ENCODE data around the gene PPP1R27. TPM values are rescaled to one million over a fixed set of nuclear protein-coding genes. Genes with fewer than 3 reads are reported as not detected.

Gene PPP1R27
- total and polyA plus RNA-seq, 4 donors: 0.31 to 0.35 TPM; not detected in 2

GRCh38 chr17:81839301-81839700, 4.5 kb upstream of the PPP1R27 start:
- no peaks in the 10 kb centered on the region for H3K9me3 ChIP-seq (ENCODE audit: control insufficient read depth in 4 of 4, low read length in 3 of 4)
- WGBS: 91% methylated on average over 15 of the region's 15 CpGs

GRCh38 chr17:81838753-81839255, 4.0 kb upstream of the PPP1R27 start:
- peaks cover 8 to 30% (median 24%) of the 10 kb centered on the region in 4 donors for H3K4me1 ChIP-seq (ENCODE audit: control insufficient read depth in 4 of 4, insufficient read depth in 4 of 4, low read length in 3 of 4)
- peaks cover 4 to 10% (median 6%) of the 10 kb centered on the region in 4 donors for H3K36me3 ChIP-seq (ENCODE audit: control insufficient read depth in 4 of 4, insufficient read depth in 3 of 4, low read depth in 1 of 4, low read length in 3 of 4)
- H3K27me3 ChIP-seq (ENCODE audit: control insufficient read depth in 4 of 4, insufficient read depth in 4 of 4, low read length in 3 of 4): no peaks in the 10 kb centered on the region
- H3K4me3 ChIP-seq (ENCODE audit: low read depth in 1 of 3, low read length in 3 of 3): no peak overlapping the region
- no peak overlapping the region for H3K27ac ChIP-seq (ENCODE audit: low read depth in 1 of 2, low read length in 2 of 2)
- WGBS: 64% methylated on average over 17 of the region's 17 CpGs
- no peaks in the 10 kb centered on the region for H3K9me3 ChIP-seq (ENCODE audit: control insufficient read depth in 4 of 4, low read length in 3 of 4)
- no peak overlapping the region for H3K9ac ChIP-seq (ENCODE audit: low read depth in 1 of 2, low read length in 2 of 2)
- no peak for TF ChIP-seq ATF3 (IDR thresholded peaks at IDR 0.05)
- TF ChIP-seq GABPA (IDR thresholded peaks at IDR 0.05 in 1 of 2, conservative IDR thresholded peaks at IDR 0.05 in 1 of 2): no peak
- no peak for TF ChIP-seq MAX (IDR thresholded peaks at IDR 0.05)
- no peak for TF ChIP-seq SP1 (IDR thresholded peaks at IDR 0.05)
- no peak for TF ChIP-seq HNF4G (IDR thresholded peaks at IDR 0.05)
- TF ChIP-seq EGR1 (IDR thresholded peaks at IDR 0.05; ENCODE audit: low read depth in 2 of 2): no peak
- no peak for TF ChIP-seq TAF1 (conservative IDR thresholded peaks at IDR 0.05)
- TF ChIP-seq ZBTB33 (IDR thresholded peaks at IDR 0.05): no peak
- TF ChIP-seq FOXA2 (IDR thresholded peaks at IDR 0.05): no peak
- no peak for TF ChIP-seq JUND (IDR thresholded peaks at IDR 0.05)
- no peak for TF ChIP-seq CTCF (IDR thresholded peaks at IDR 0.05; ENCODE audit: low read depth, low read length, missing input control)
- TF ChIP-seq RXRA (IDR thresholded peaks at IDR 0.05): no peak
- DNase-seq (ENCODE audit: low spot score): no peak

More at GRCh38 chr17:81839301-81839700, 4.5 kb upstream of the PPP1R27 start:
- Histone ChIP-seq H3K4me3 (ENCODE audit: low read depth in 1 of 3, low read length in 3 of 3) (no peak overlapping the region), H3K27me3 (ENCODE audit: control insufficient read depth in 4 of 4, insufficient read depth in 4 of 4, low read length in 3 of 4) (no peaks in the 10 kb centered on the region), H3K4me1 (ENCODE audit: control insufficient read depth in 4 of 4, insufficient read depth in 4 of 4, low read length in 3 of 4) (peaks cover 3 to 30% (median 23%) of the 10 kb centered on the region in 4 donors), H3K27ac (ENCODE audit: low read depth in 1 of 2, low read length in 2 of 2) (no peak overlapping the region), H3K9ac (ENCODE audit: low read depth in 1 of 2, low read length in 2 of 2) (no peak overlapping the region), H3K36me3 (ENCODE audit: control insufficient read depth in 4 of 4, insufficient read depth in 3 of 4, low read depth in 1 of 4, low read length in 3 of 4) (peaks cover 4 to 15% (median 9%) of the 10 kb centered on the region in 4 donors)
- no peak for DNase-seq (ENCODE audit: low spot score)
- TF ChIP-seq RAD21 (IDR thresholded peaks at IDR 0.05) (no peak), CTCF (IDR thresholded peaks at IDR 0.05; ENCODE audit: low read depth, low read length, missing input control) (no peak), FOXA1 (IDR thresholded peaks at IDR 0.05) (no peak)

Data from liver (tissue), 9 donors.